ENCODE results near the gene DNAH14. TPM values are rescaled to one million over a fixed set of nuclear protein-coding genes. Genes with fewer than 3 reads are reported as not detected.

The DNAH14 gene
- total RNA-seq, 4 donors from 2014 or later, result 4.1 to 84.0 (median 11.4) TPM

GRCh38 chr1:225179686-225180085 is 250.2 kb downstream of the DNAH14 start:
- Histone ChIP-seq H3K27me3 (no peaks in the 10 kb centered on the region), H3K27ac (no peak overlapping the region), H3K4me1 (no peaks in the 10 kb centered on the region), H3K36me3 (no peaks in the 10 kb centered on the region), H3K4me3 (no peak overlapping the region), H3K9me3 (peaks cover 4 to 9% of the 10 kb centered on the region in 2 donors)
- in situ Hi-C loops (cut with MboI; ENCODE audit: low pct_ligation_motif_present in 1 of 4, low pct_unique_long_range_greater_than_20kb in 1 of 4, low sequenced_read_pairs in 3 of 4), result no loop called here
- TF ChIP-seq EP300 (IDR thresholded peaks at IDR 0.05; ENCODE audit: low read depth) (no peak), POLR2AphosphoS5 (IDR thresholded peaks at IDR 0.05) (no peak), POLR2A (IDR thresholded peaks at IDR 0.05) (no peak)
- TF ChIP-seq, protein P1, sequence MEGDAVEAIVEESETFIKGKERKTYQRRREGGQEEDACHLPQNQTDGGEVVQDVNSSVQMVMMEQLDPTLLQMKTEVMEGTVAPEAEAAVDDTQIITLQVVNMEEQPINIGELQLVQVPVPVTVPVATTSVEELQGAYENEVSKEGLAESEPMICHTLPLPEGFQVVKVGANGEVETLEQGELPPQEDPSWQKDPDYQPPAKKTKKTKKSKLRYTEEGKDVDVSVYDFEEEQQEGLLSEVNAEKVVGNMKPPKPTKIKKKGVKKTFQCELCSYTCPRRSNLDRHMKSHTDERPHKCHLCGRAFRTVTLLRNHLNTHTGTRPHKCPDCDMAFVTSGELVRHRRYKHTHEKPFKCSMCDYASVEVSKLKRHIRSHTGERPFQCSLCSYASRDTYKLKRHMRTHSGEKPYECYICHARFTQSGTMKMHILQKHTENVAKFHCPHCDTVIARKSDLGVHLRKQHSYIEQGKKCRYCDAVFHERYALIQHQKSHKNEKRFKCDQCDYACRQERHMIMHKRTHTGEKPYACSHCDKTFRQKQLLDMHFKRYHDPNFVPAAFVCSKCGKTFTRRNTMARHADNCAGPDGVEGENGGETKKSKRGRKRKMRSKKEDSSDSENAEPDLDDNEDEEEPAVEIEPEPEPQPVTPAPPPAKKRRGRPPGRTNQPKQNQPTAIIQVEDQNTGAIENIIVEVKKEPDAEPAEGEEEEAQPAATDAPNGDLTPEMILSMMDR (IDR thresholded peaks at IDR 0.05), result no peak
- intact Hi-C loops (cut with DNase I; ENCODE audit: low total_unique reads), result no loop called here
- DNase-seq, result no peak

DNA sequence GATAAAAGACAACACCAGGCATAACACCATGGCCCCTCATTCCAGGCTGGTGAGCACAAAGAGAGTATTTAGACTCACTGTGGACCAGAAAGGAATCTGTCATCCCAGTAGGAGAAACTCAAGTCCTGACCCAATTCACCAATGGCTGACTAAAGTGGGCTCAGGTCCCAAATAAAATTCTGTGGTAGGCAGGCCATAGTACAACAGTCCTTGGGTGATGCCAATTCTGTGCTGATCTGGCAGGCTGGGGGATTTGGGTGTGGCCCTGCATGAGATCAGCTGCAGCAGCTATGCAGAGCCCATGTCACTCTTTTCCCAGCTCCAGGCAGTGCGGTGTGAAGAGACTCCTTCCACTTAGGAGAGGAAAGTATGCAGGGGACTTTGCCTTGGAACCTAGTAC is 253.2 kb downstream of the DNAH14 start:
- 100% methylated on average over 1 of the region's 1 CpG; no CpG with 5 or more reads in 1 of the 2 donors for WGBS, 2 donors (ENCODE audit: low coverage in 1 of 2)
- no peaks in the 10 kb centered on the region for H3K27me3 ChIP-seq
- no peaks in the 10 kb centered on the region for H3K4me1 ChIP-seq
- no peak for TF ChIP-seq EP300 (IDR thresholded peaks at IDR 0.05; ENCODE audit: low read depth)
- no peak for TF ChIP-seq POLR2AphosphoS5 (IDR thresholded peaks at IDR 0.05)
- TF ChIP-seq POLR2A (IDR thresholded peaks at IDR 0.05), result no peak
- TF ChIP-seq, protein P1 (IDR thresholded peaks at IDR 0.05), result no peak
- H3K36me3 ChIP-seq, result no peaks in the 10 kb centered on the region
- in situ Hi-C loops (cut with MboI; ENCODE audit: low pct_ligation_motif_present in 1 of 4, low pct_unique_long_range_greater_than_20kb in 1 of 4, low sequenced_read_pairs in 3 of 4) (no loop called here), intact Hi-C loops (cut with DNase I; ENCODE audit: low total_unique reads) (no loop called here)
- no peak overlapping the region for H3K4me3 ChIP-seq
- DNase-seq, result no peak
- peaks cover 0 to 9% of the 10 kb centered on the region in 2 donors for H3K9me3 ChIP-seq
- no peak overlapping the region for H3K27ac ChIP-seq

GRCh38 chr1:225191199-225191753 is 261.8 kb downstream of the DNAH14 start:
- in situ Hi-C loops (cut with MboI; ENCODE audit: low pct_ligation_motif_present in 1 of 4, low pct_unique_long_range_greater_than_20kb in 1 of 4, low sequenced_read_pairs in 3 of 4), result no loop called here

DNA sequence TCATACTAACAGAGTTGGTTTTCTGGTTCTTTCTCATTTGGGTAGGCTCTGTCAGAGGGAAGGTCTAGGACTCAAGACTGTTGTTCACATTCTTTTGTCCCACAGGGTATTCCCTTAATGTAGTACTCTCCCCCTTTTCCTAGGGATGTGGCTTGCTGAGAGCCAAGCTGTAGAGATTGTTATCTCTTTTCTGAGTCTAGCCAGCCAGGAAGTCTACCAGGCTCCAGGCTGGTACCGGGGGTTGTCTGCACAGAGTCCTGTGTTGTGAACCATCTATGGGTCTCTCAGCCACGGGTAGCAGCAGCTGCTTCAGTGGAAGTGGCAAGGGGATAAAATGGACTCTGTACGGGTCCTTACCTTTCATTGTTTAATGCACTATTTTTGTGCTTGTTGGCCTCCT is 272.0 kb downstream of the DNAH14 start:
- intact Hi-C loops (cut with DNase I; ENCODE audit: low total_unique reads), result no loop called here
- WGBS, 2 donors (ENCODE audit: low coverage in 1 of 2), result 70 to 94% methylated on average over 3 of the region's 3 CpGs
- no peaks in the 10 kb centered on the region for H3K9me3 ChIP-seq

More at GRCh38 chr1:225191199-225191753, 261.8 kb downstream of the DNAH14 start:
- Histone ChIP-seq H3K27ac (no peak overlapping the region), H3K4me3 (no peak overlapping the region), H3K4me1 (no peaks in the 10 kb centered on the region), H3K27me3 (no peaks in the 10 kb centered on the region), H3K36me3 (no peaks in the 10 kb centered on the region), H3K9me3 (peaks cover 9 to 11% of the 10 kb centered on the region in 2 donors)
- DNase-seq, result no peak
- no peak for TF ChIP-seq EP300 (IDR thresholded peaks at IDR 0.05; ENCODE audit: low read depth)
- no peak for TF ChIP-seq POLR2AphosphoS5 (IDR thresholded peaks at IDR 0.05)
- TF ChIP-seq, protein P1 (IDR thresholded peaks at IDR 0.05), result no peak
- TF ChIP-seq POLR2A (IDR thresholded peaks at IDR 0.05), result no peak
- intact Hi-C loops (cut with DNase I; ENCODE audit: low total_unique reads), result no loop called here

More for the DNA sequence above, 272.0 kb downstream of the DNAH14 start:
- Histone ChIP-seq H3K4me1 (no peaks in the 10 kb centered on the region), H3K27ac (no peak overlapping the region), H3K27me3 (no peaks in the 10 kb centered on the region), H3K4me3 (no peak overlapping the region), H3K36me3 (no peaks in the 10 kb centered on the region)
- in situ Hi-C loops (cut with MboI; ENCODE audit: low pct_ligation_motif_present in 1 of 4, low pct_unique_long_range_greater_than_20kb in 1 of 4, low sequenced_read_pairs in 3 of 4), result no loop called here
- no peak for DNase-seq
- no peak for TF ChIP-seq POLR2A (IDR thresholded peaks at IDR 0.05)
- no peak for TF ChIP-seq EP300 (IDR thresholded peaks at IDR 0.05; ENCODE audit: low read depth)
- no peak for TF ChIP-seq POLR2AphosphoS5 (IDR thresholded peaks at IDR 0.05)
- TF ChIP-seq, protein P1 (IDR thresholded peaks at IDR 0.05), result no peak
